NCI-H1694 (cell line): Measurements from ENCODE around the gene SIPA1L3.
"Not testable (repeated sequence)": the region's sequence is repeated elsewhere in the genome, so short reads cannot be mapped to it uniquely, and the experiment has no call there.

Experiments
- DNase-seq: peaks from one replicate; lab custom pipeline; 2025; lab: John Stamatoyannopoulos, UW

The SIPA1L3 gene, protein sequence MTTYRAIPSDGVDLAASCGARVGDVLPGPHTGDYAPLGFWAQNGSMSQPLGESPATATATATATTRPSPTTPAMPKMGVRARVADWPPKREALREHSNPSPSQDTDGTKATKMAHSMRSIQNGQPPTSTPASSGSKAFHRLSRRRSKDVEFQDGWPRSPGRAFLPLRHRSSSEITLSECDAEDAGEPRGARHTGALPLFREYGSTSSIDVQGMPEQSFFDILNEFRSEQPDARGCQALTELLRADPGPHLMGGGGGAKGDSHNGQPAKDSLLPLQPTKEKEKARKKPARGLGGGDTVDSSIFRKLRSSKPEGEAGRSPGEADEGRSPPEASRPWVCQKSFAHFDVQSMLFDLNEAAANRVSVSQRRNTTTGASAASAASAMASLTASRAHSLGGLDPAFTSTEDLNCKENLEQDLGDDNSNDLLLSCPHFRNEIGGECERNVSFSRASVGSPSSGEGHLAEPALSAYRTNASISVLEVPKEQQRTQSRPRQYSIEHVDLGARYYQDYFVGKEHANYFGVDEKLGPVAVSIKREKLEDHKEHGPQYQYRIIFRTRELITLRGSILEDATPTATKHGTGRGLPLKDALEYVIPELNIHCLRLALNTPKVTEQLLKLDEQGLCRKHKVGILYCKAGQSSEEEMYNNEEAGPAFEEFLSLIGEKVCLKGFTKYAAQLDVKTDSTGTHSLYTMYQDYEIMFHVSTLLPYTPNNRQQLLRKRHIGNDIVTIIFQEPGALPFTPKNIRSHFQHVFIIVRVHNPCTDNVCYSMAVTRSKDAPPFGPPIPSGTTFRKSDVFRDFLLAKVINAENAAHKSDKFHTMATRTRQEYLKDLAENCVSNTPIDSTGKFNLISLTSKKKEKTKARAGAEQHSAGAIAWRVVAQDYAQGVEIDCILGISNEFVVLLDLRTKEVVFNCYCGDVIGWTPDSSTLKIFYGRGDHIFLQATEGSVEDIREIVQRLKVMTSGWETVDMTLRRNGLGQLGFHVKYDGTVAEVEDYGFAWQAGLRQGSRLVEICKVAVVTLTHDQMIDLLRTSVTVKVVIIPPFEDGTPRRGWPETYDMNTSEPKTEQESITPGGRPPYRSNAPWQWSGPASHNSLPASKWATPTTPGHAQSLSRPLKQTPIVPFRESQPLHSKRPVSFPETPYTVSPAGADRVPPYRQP (N-terminal part only)

DNA sequence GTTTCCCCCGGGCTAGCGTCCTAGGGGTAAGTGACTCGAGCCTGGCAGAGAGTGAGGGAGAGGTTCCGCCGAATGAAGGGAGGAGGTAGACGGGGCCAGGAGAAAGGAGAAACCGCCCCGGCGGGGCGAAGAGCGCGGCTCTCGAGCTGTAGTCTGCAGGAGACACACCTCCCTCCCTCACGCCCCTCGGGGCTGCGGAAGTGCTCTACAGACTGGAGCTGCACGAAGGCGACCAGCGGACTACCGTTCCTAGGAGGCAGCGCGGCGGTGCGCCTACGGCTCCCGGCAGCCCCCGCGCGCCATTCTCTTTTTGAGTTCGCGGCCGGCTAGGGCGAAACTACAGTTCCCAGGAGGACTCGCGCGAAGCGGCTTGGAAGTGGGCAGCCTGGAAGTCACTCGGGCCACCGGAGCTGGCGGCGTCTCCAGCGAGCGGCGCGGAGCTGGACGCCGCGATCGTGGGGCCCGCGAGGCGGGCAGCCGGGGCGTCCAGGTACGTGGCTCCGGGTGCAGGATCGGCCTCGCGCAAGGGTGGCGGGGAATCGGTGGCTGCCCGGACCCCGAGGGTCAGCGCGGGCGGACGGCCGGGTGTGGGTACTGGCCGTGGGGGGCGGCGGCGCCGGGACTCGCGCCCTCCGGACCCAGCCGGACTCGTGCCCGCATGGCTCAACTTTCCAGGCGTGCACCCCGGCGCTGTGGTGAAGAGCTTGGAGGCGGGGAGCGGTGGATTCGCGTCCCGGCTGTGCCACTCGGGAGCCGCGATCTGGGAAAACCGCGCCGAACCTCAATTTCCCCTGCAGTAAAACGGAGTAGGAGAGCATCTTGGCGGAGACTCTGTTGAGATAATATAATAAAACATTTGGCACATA, at the start of gene SIPA1L3:
Gene SIPA1L3, plus strand, starts transcription at position 340 of the 866 bp plus-strand sequence. CDS start 174,358 bp downstream, outside the sequence.
- peak; percentile 92 for DNase-seq

DNA sequence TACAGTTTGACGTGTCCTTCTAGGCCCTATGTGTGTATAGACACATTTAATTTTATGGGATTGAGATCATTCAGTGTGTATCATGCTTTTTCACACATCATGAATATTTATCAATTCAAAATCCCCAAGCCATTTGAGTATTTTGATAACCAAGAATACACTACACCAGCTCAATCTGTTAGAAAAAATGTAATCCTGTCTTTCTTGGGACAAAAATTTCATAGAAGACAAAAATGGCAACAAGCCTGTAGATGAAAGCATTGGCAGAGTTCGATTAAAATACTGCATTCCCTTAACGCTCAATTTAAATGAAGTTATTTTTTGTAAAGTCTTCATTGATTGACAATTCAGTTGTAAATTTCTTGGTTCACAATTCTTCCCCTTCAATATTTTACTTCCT, 42.5 kb upstream of the SIPA1L3 start:
- no peak for DNase-seq

DNA sequence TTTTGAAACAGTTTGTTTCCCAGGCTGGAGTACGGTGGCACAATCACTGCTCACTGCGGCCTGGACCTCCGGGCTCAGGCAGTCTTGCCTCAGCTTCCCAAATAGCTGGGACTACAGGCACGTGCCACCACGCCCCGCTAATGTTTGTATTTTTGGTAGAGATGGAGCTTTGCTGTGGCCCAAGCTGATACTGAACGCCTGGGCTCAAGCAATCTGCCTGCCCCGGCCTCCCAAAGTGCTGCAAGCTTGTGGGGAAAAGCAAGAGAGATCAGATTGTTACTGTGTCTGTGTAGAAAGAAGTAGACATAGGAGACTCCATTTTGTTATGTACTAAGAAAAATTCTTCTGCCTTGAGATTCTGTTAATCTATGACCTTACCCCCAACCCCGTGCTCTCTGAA, 41.1 kb upstream of the SIPA1L3 start:
- not testable (repeated sequence) for DNase-seq

DNA sequence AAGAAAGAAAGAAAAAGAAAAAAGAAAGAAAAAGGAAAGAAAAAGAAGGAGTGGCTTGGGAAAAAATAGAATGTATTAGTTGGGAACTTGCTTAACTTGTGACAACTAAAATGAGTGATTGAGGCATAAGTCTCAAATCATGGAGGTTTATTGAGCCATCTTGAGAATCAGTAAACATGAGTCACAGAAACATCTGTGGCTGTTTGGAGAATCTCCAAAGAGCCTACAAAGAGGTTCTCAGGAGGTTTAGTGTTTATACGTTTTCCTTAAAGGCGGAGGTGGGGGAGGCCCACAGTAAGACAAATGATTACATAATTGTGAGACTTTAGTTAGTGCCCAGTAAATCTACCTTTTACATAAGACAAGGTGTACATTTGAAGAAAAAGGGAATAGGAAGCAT, 39.2 kb upstream of the SIPA1L3 start:
- no peak for DNase-seq

DNA sequence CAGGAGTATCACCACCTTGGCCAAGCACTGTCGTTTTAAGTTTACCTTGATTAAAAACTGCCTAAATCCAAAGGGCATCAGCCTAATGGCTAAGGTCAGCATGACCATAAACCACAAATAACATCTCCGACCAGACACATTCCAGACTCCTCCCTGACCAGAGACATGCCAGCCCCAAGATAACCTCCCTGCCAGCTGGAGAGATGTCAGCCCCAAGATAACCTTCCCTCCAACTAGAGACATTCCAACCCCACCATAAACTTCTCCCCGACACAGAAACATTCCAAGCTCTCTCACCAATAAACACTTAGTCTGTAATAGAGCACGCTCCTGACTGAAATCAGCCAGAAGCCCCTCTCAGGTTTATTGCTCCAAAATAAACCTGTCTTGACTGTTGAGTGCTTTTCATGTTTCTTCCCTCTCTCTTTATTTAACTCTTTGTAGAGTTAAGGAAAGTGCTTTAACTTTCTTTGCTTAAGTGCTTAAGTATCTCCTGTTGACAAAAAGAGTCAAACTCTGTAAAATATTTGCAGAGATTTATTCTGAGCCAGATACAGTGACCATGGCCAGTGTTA, 37.2 kb upstream of the SIPA1L3 start:
- DNase-seq = no peak

DNA sequence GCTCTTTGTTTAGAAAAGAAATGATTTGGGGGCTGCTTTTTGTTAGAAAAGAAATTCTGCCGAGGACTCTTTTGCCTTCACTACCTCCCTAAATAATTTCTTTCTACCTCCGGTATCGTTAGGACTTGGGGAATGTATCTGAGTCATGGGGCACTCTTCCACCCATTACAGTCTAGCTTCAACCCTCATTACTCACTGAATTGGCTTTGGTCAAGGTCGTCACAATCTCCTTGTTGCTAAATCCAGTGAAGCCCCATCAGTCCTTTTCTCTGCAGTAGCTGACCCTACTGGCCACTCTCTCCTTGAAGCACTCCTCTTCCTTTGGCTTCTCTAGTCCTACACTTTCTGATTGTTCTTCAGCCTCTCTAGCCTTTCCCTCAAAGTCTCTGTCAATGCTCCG, 34.6 kb upstream of the SIPA1L3 start:
- DNase-seq = no peak

DNA sequence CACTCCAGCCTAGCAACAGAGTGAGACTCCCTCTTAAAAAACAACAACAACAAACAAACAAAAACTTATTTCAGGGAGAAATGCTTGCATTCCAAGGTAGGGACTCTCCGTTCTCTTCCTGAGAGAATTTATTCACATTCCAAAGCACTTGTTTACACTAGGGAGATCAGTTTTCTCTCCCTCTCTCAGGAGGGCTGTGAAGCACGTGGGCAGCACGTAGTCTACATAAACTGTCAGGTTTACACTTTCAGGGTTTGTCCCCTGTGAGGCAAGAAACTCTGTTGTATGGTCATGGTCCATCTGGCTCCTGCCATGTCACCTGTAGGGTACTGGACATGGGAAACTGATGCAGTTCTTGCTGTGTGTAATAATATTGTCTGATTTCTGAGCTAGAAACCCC, 32.2 kb upstream of the SIPA1L3 start:
- no peak for DNase-seq

DNA sequence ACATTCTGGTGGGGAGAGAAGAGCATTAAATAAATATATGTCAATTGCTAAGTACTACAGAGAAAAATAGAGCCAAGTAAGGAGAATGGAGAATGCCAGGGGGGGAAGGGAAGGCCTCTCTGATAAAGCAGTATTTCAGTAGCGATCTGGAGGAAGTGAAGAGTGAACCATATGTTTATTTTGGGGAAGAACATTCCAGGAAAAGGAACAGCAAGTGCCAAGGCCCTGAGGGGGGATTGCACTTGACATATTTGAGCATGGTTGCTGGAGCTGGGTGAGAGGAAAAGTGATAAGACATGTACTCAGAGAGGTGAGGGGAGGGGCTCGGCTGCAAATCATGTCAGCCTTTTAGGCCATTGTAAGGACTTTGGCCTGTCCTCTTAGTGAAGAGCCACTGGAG, 31.0 kb upstream of the SIPA1L3 start:
- DNase-seq = no peak

DNA sequence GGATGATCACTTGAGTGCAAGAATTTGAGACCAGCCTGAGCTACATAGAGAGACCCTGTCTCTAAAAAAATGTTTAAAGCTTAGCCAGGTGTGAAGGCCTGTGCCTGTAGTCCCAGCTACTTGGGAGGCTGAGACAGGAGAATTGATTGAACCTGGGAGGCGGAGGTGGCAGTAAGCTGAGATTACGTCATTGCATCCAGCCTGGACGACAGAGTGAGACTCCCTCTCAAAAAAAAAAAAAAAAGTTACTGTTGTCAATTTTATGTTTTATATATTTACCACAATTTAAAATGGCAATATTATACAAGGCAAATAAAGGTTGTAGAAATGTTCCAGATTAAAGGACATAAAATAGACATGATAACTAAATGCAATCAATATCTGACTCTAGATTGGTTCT, 29.9 kb upstream of the SIPA1L3 start:
- DNase-seq = no peak

DNA sequence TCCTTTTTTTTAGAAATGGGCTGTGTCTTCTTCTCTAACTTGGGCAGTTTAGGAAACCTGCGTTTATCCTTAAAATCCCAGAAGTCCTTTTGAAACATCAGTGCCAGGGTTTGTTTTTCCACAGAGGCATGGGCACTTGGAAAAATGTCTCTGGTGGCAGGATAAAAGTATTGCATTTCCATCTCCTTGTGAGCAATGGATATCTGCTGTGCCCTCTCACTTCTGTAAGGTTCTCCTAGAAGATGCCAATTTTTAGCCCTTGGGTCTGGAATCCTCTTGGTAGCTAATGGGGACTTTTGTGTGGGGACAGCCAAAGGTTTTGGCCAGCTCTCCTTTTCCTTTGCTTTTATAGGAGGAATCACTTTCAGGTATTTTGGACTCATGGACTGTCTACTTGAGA, 21.6 kb upstream of the SIPA1L3 start:
- no peak for DNase-seq

DNA sequence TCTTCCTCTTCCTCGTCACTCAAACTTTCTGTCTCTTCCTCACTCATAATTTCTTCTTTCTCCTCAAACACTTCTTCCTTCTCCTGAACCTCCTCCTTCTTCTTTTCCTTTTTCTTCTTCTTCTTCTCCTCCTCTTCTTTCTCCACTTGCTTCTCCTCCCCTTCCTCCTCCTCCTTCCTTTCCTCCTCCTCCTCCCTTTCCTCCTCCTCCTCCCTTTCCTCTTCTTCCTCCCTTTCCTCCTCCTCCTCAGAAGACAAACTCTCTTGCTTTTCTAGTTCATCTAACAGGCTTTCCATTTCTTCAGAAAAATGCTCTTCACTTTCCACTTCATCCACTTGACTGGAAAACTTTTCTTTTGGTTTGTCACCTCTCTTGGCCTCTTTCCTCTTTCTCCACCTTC, 20.4 kb upstream of the SIPA1L3 start:
- DNase-seq = no peak

DNA sequence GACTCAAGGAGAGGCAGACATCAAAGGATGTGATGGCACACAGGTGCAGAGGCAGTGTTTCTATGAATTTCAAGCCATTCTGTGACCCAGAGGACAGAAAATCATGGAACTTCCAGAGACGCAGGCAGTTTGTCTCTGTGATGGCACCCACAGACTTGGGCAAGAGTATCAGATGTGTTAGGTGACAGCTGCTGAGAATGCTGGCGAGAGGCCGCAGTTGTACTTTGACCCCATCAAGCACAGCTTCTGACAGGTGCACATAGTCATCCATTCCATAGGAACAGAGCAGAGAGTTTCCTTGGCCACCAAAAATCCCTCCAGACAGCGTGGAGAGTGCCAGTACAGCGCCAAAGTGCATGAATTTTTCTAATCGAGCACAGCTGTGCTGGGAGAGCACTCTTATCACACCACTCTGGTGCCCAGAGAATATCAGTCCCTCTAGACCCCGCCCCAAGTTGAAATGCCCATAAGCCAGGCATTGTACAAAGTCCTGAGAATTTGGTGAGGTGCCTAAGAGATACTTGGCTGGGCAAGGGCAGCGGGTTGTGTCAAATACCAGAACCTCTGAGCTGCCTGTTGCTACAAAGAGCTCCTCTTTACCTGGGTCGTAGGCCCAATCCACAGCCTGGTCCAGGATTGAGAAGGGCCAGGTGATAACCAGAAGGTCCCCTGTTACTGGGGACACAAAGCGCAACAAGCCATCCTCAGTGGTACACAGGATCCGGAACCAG, 13.0 kb upstream of the SIPA1L3 start:
- no peak for DNase-seq

DNA sequence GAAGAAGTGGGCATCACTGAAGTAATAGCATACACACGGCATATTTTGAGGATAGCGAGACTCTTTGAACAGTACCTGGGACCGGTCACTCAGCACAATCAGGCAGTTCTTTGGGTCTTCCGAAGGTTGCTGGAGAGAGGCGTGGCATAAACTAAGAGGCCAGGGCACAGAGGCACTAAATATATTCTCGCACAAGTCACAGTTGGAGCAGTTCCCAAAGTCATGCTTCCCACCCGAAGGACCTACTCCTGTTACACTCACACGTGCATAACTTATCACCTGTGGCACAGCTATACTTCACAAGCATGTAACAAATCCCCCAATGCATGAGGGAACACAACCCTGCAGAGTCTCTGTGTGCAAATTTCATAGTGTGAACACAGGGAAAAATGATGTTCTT, 10.8 kb upstream of the SIPA1L3 start:
- no peak for DNase-seq

DNA sequence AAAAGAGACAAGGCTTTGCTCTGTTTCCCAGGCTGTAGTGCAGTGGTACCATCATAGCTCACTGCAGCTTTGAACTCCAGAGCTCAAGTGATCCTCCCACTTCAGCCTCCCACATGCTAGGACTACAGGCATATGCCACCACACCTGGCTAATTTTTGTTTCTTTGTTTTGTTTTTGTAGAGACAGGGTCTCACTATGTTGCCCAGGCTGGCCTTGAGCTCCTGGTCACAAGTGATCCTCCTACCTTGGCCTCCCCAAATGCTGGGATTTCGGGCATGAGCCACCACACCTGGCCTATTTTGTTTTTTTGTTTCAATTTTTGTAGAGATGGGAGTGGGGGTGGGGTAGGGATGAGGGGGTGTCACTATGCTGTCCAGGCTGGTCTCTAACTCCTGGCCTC, 7.6 kb upstream of the SIPA1L3 start:
- no peak for DNase-seq

DNA sequence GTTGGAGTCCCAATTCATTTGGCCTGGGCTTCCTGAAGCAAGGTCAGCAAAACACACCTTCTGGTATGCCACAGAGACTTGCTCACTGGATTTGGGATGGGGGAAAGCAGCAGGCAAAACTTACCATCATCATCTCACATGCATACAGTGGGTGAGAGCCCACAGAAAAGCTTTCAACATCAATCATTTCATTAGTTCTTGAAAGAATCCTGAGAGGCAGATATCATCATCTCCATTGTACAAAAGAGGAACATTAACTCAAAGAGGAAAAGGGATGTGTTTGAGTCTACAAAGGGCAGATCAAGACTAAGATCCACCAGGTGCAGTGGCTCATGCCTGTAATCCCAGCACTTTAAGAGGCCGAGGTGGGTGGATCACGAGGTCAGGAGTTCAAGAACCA, 7.0 kb upstream of the SIPA1L3 start:
- no peak for DNase-seq

DNA sequence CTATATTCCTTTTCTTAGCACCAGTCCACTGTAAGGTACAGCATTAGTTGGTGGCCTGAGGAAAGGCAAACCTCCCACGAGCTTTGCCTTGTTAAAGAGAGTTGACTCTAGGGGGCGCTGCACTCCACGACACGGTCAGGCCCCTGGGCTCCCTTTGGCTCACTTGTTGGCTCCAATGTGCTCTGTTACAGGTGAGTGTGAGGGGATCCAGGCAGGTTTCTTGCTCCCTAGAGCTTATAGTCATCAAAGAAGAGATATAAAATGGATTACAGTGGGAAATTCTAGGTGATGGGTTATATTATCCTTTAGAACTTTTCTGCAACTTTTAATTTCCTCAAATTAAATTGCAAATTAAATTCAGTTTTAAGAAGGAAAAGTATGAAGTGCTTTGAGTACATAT, 4.3 kb upstream of the SIPA1L3 start:
- peak; percentile 92 for DNase-seq

DNA sequence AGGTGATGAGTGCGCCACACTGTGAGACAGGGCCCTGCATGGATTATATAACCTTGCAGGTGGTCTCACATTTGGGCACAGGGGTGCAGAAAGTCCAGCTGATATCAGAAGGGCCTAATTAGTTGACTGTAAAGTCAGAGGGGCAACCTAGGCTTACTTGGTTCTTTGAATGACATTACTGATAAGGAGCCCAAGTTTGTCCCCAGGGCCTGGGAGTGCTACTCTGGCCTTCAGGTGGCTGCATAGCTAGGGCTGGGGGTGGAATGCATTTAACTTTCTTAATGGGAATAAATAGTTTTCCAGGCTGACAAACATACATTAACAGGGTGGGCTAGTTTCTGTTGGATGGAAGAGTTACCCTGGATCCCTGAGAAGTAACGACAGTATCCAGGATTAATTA, 3.9 kb upstream of the SIPA1L3 start:
- DNase-seq = no peak

DNA sequence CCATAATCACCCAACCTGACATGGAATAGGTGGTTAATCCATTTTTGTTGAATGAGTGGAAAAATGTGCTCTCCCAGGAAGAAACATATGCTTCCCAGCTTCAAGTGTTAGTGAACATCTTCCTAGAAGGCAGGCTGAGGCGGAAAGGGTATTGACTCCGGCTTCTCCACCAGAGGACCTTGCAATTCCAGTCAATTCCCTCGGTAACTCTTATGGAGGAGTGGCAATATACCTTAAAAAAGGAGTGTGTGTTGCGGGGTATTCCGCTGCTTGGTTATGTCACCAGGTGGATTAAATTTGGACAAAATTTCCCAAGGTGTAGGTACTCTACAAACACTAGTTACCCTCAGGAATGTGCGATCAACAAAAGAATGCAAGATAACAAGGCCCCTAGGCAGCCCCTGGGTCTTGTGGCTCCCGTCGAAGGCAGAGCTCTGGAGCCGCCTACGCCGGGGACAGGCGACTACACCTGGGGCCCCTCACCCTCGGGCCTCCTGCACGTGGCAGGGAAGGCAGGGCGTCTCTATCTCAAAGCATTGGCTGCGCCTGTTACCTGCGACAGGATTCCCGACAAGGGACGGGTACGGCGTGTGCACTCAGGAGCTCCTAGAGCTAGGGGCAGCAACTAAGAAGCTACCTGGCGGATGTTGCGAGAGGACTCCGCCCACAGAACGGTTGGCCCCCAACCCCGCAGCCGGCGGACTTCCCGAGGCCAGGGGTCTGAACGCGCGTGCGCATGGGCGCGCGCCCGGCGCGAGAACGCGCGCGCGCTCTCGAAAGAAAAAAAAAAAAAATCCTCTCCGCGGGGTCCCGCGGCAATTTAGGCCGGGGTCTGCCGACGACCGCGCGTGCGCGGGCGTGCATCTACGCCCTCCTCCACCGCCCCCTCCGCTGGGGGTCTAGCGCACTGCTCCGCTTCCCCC, 801 bp upstream of the SIPA1L3 start, which contains the start of gene WDR87:
Gene WDR87, minus strand, starts transcription at position 649 of the 923 bp plus-strand sequence. CDS start 8,355 bp downstream, outside the sequence.
- DNase-seq = peak; percentile 82

DNA sequence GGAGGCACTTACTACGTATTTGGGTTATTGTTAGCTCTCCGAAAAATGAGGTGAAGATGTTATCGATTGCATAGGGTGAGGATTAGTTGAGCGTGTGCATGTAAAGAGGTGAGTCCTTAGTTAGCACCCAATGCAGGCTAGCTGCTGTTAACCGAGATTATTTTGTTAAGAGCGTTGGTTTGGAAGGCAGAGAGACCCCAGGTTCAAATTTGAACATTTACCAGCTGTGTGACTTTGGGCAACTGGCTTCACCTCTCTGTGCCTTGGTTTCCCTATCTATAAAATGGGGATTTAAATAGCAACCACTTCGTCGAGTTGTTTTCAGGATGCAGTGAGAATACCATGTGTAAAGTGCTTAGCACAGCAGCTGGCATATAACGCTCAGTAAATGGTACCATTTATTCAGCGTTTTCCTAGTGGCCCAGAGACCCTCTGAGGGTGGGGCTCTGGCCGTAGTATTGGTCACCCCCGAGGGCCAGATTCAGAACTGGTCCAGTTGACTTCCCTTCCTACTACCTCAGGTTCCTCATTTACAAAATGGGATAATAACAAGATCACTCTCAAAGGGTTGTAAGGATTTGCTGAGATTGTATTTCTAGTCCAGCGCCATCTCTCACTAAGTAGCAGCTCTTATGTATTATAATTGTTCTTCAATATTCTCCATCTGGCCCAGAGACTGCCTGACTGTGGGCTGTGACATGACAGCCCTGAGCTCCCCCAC, 887 bp downstream of the SIPA1L3 start:
- no peak for DNase-seq
